ENCODE data around the gene OR4D6. TPM values are rescaled to one million over a fixed set of nuclear protein-coding genes. Genes with fewer than 3 reads are reported as not detected.

OR4D6 gene
- total RNA-seq, 1 experiment from 2014 or later: not detected

GRCh38 chr11:59413646-59414045 lies 43.1 kb upstream of the OR4D6 start:
- H4K91ac ChIP-seq (ENCODE audit: insufficient read length, low read depth, low read length): no peak overlapping the region
- H2AK5ac ChIP-seq (ENCODE audit: insufficient read length, low read length): no peak overlapping the region
- no peak overlapping the region for H3K56ac ChIP-seq (ENCODE audit: insufficient read length, low read depth, low read length)
- H3K18ac ChIP-seq (ENCODE audit: insufficient read length, low read depth, low read length): no peak overlapping the region
- DNase-seq: no peak
- H4K5ac ChIP-seq (ENCODE audit: insufficient read length, low read depth, low read length): no peak overlapping the region
- H3K9me3 Mint-ChIP-seq: peaks cover 32 to 42% of the 10 kb centered on the region in 2 experiments
- no peak for TF ChIP-seq CTCF (conservative IDR thresholded peaks at IDR 0.05)
- no peak overlapping the region for H2BK120ac ChIP-seq (ENCODE audit: low read depth, low read length, poor library complexity, severe bottlenecking)
- H3K4ac ChIP-seq (ENCODE audit: low read depth, low read length): no peak overlapping the region
- H3K4me2 ChIP-seq (ENCODE audit: insufficient read depth, insufficient read length, low read length): no peak overlapping the region
- H3K14ac ChIP-seq (ENCODE audit: insufficient read depth, low read length): no peak overlapping the region
- no peak overlapping the region for H2BK12ac ChIP-seq (ENCODE audit: insufficient read length, low read depth, low read length)
- no peak overlapping the region for H3K23ac ChIP-seq (ENCODE audit: insufficient read length, low read depth, low read length)
- no peak overlapping the region for H2BK15ac ChIP-seq (ENCODE audit: low read depth, low read length)
- no peaks in the 10 kb centered on the region for H3K27me3 Mint-ChIP-seq (ENCODE audit: low read depth)
- no peak overlapping the region for H2BK20ac ChIP-seq (ENCODE audit: low read depth, low read length, poor library complexity, severe bottlenecking)
- H3K27ac ChIP-seq (ENCODE audit: insufficient read length, low read depth, low read length): no peak overlapping the region
- no peak overlapping the region for H2AFZ ChIP-seq (ENCODE audit: low read length)
- H3K9me3 ChIP-seq (ENCODE audit: control insufficient read depth, low read depth, low read length): peaks cover 7% of the 10 kb centered on the region
- H3K4me1 Mint-ChIP-seq: no peaks in the 10 kb centered on the region
- no peak overlapping the region for H4K8ac ChIP-seq (replicated peaks; ENCODE audit: insufficient read length, low read depth, low read length)
- H3K23me2 ChIP-seq (ENCODE audit: insufficient read length, low read depth, low read length, poor library complexity, severe bottlenecking): no peaks in the 10 kb centered on the region
- H3T11ph ChIP-seq (ENCODE audit: low read length): no peak overlapping the region
- no peaks in the 10 kb centered on the region for H3K79me2 ChIP-seq (ENCODE audit: insufficient read depth, low read length)
- WGBS (ENCODE audit: extremely low coverage, insufficient read length, low lambda C conversion rate): no CpG with 5 or more reads among the region's 2 CpGs
- H3K27ac Mint-ChIP-seq: no peak overlapping the region
- H4K20me1 ChIP-seq (ENCODE audit: control insufficient read depth, insufficient read depth, insufficient read length): no peaks in the 10 kb centered on the region
- H2BK5ac ChIP-seq (ENCODE audit: insufficient read length, low read length): no peak overlapping the region
- H3K27me3 ChIP-seq (ENCODE audit: insufficient read depth, low read length): no peaks in the 10 kb centered on the region
- H3K9ac ChIP-seq (ENCODE audit: extremely low read depth, insufficient read length, low read length): no peak overlapping the region
- no peaks in the 10 kb centered on the region for H3K4me1 ChIP-seq (ENCODE audit: insufficient read depth, low read length)
- H3K36me3 Mint-ChIP-seq (ENCODE audit: insufficient read depth in 1 of 3, low read depth in 3 of 3): peaks cover 0 to 15% (median 0%) of the 10 kb centered on the region in 3 experiments; a peak in 5 of 7 replicates
- no peak overlapping the region for H3K4me3 Mint-ChIP-seq
- H3K79me1 ChIP-seq (ENCODE audit: insufficient read depth, low read depth, low read length, poor library complexity, severe bottlenecking): no peaks in the 10 kb centered on the region
